NCI-H69 (cell line): Measurements from ENCODE around the gene C20orf141.
"Not testable (repeated sequence)": the region's sequence is repeated elsewhere in the genome, so short reads cannot be mapped to it uniquely, and the experiment has no call there.

Experiments
- DNase-seq: peaks from one replicate; lab custom pipeline; 2025; lab: John Stamatoyannopoulos, UW

C20orf141 gene, protein sequence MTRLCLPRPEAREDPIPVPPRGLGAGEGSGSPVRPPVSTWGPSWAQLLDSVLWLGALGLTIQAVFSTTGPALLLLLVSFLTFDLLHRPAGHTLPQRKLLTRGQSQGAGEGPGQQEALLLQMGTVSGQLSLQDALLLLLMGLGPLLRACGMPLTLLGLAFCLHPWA

DNA sequence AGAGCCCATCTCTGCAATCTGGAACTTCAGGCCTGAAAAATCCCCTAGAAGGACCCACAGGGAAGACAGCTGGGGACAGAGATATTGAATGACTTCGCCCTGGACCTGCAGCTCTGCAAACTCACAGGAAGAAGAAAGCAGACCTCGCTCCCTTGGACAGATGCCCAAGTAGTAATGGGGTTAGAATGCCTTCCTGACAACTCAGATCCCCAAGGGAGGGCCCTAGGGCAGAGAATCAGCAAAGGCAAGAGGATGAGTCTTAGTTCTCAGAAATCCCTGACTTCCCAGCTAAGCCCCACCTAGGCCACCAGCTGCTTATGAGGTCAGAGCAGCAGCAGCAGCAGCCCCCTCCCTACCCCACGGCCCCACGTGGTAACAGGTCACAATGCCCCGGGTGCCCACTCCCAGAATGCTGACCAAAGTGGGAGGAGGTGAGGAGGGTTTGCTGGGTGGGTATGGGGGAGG, at the start of gene C20orf141:
TSS of gene C20orf141 (plus strand) at position 401 of the 465 bp plus-strand sequence. CDS start 198 bp downstream, outside the sequence.
- peak; percentile 92 for DNase-seq

DNA sequence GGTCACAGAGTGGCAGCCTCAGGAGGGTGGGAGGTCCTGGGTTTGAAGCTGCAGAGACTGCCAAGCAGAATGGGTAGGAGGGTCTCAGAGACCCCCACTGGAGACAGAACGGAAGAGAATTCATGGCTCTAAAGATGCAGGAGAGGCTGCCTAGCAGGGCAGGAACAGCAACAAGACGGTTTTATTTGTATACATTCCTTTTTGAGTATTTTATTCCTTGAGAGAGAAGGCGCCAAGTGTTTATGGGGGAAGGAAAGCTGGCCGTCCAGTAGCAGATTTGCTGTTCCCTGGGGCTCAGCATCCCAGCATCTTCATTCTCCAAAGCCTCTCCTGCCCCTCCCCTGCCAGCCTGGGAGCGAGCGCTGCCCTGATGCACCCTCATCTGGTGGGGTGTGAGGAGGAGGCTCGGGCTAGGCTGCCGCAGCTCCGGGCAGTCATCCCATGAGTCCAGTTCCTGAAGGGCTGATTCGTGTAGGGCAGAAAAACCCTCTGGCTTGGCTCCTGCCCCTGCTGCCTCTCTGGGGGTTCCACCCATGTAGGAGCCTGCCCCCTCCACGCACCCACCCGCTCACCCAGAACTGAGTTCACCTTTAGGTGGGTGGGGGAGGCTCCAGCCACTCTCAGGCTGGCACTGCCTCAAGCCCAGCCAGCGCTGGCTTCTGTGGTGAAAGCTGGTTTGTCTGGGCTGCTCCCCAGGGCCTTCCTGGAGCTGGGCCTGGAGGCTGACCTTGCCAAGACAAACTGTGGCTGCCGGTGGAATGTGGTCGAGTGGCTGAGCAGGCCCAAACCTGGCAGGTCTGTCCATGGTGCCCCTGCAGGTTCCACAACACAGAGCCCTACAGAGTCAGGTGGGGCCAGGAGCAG, 46.8 kb upstream of the C20orf141 start:
- no peak for DNase-seq

DNA sequence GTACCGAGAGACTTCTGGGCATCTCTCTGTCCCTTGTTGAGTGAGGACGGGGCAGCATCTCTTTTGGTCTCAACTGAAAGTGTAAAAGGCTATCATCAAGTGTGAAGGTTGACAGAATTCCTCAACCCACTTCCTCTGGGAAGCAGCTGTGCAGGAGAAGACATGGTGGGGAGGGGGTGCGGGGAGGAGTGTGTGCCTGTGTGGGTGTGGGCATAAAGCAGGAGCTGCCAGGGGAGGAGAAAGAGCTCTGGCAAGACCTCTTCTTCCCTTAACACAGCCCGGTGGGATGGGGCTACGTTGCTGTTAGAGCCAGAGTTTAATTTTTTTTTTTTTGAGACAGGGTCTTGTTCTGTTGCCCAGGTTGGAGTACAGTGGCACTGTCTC, 46.2 kb upstream of the C20orf141 start:
- no peak for DNase-seq

DNA sequence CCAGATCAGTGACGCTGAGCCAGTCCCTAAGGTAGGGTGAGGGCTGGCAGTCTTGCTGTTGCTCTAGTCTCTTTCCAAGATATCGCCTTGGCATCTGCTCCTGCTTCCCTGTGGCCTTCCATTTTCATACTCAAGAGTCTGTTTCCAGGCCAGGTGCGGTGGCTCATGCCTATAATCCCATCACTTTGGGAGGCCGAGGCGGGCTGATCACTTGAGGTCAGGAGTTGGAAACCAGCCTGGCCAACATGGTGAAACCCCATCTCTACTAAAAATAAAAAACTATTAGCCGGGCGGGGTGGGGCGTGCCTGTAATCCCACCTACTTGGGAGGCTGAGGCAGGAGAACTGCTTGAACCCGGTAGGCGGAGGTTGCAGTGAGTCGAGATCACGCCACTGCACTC, 44.7 kb upstream of the C20orf141 start:
- DNase-seq: not testable (repeated sequence)

DNA sequence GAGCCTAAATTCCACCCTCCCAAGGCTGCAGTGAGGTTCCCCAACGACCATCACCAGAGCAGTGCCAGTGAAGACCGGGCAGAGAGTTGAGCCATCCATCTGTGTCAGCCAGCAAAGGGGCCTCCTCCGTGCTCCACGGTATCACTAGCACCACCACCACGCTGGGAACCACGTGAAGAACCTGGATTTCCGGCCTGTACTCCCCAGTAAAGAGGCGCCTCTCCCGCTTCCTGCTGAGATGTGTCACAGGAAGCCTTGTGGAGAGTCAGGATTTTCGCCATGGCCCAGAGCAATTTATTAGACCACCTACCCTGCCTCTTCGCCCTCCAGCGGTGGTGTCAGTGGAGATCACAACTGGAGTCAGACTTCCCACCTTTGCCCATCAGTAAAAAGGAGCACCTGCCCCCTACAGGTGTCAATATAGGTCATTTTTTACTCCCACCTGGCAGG, 43.1 kb upstream of the C20orf141 start:
- DNase-seq: peak; percentile 48

DNA sequence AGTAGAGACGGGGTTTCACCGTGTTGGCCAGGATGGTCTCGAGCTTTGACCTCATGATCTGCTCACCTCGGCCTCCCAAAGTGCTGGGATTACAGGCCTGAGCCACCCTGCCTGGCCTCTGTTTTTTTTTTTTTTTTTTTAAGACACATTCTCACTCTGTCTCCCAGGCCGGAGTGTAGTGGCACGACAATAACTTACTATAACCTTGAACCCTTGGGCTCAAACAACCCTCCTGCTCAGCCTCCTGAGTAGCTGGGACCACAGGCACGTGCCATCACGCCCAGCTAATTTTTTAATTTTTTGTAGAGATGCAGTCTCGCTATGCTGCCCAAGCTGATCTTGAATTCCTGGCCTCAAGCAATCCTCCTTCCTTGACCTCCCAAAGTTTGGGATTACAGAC, 41.0 kb upstream of the C20orf141 start:
- DNase-seq: no peak

DNA sequence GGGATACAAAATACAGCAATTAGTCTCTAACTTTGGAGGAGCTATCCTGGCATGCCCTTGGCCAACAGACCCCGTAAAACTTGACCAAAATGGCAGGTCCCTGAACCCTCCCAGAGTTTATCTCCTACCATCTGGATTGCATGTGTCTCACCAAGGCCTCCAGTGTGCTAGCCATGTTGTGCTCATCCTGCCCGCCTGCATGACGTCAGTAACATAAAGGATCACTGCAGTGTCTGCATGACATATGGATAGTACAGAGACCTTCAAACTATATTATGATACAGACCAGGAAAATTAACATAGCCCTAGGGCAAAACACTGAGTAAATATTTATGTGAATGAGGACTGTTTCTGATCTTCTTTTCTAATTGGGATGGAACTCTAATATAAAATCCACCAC, 39.6 kb upstream of the C20orf141 start:
- peak; percentile 26 for DNase-seq

DNA sequence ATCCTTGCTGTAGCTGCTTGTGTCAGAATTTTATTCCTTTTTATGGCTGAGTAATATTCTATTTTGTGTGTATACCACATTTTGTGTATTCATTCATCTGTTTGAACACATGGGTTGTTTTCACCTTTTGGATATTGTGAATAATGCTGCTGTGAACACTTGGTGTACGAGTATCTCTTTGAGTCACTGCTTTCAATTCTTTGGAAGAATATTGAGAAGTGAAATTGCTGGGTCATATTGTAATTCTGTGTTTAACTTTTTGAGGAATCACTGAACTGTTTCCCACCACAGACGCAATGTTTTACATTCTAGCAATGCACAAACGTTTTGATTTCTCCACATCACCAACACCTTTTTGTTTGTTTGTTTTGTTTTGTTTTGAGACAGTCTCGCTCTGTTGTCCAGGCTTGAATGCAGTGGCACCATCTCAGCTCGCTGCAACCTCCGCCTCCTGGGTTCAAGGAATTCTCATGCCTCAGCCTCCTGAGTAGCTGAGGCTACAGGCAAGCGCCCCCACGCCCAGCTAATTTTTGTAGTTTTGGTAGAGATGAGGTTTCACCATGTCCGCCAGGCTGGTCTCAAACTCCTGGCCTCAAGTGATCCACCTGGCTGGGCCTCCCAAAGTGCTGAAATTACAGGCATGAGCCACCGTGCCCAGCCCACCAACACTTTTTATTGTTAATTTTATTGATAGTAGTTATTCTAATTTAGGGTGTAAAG, 36.0 kb upstream of the C20orf141 start:
- DNase-seq: no peak

DNA sequence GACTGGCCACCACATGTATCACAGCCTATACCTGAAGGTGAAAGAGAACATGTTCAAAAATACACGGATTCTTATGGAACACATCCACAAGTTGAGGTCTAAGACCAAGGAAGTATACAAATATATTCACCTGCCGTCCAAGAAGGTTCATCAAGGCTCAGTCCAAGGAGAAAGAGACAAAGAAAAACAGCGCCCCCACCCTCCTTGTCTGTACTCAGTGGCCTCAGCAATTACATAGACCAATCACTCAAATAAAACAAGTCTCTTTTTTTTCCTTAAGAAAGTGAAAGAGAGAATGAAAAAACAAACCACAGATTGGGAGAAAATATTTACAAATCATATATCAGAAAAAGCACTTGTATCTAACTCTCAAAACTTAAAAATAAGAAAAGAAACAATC, 33.8 kb upstream of the C20orf141 start:
- no peak for DNase-seq

DNA sequence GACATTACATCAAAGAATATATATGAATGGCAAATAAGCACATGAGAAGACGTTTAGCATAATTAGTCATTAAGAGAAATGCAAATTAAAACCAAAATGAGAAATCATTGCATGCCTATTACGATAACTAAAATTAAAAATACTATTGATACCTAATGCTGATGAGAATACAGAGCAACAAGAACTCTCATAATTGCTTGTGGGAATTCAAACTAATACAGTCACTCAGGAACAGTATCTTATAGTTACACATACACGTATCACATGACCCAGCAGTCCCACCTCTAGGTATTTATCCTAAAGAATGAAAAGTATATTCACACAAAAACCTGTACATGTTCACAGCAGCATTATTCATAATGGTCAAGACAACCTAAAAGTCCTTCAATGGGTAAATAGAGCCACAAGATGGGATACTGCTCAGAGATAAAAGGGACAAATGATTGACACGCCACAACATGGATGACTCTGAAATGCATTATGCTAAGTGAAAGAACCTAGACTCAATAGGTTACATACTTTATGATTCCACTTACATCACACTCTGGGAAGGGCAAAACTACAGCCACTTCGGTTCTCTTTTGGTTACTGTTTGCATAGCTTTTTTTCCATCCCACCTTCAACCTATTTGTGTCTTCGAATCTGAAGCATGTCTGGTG, 30.8 kb upstream of the C20orf141 start:
- DNase-seq: no peak

DNA sequence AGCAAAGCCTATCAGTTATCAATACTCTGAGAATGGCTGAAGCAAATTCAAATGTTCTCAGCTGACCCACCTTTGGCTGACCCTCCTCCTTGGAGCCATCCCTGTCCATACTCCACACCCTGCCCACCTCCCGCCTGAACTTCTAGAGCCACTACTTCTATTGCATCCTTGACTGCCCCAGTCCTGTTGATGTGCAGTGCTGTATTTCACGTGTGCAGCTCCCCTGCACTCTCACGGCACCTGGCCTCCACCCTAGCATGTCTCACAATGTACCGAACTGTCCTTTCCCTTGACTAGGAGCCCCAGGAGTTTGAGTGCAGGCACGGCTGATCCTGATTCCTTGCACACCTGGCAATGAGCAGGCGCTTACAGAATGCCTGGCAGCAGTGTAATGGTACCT, 21.3 kb upstream of the C20orf141 start:
- no peak for DNase-seq

DNA sequence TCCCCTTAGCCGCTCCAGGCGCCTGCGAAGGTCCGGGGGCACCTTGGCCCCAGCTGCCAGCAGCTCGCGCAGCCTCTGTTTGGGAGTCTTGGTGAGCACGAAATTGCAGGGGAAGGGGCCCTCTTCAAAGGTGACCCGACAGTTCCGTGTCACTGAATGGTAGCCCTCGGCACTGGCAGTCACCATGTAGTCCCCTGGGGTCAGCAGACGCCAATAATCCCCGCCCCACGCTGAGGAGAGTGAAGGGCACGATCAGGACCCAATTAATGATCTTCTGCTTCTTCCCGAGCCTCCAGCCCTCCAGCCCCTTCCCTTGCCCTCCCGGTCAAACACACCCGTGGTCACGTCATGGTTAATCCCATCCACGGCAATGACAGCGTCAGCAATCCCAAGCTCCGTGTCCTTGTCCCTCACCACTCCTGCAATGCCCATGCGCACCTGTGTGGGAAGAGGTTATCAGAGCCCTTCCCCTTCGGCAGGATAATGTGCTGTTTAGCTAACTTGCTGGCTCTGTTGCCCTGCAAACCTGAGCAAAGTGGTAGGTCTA, 20.5 kb upstream of the C20orf141 start:
- no peak for DNase-seq

DNA sequence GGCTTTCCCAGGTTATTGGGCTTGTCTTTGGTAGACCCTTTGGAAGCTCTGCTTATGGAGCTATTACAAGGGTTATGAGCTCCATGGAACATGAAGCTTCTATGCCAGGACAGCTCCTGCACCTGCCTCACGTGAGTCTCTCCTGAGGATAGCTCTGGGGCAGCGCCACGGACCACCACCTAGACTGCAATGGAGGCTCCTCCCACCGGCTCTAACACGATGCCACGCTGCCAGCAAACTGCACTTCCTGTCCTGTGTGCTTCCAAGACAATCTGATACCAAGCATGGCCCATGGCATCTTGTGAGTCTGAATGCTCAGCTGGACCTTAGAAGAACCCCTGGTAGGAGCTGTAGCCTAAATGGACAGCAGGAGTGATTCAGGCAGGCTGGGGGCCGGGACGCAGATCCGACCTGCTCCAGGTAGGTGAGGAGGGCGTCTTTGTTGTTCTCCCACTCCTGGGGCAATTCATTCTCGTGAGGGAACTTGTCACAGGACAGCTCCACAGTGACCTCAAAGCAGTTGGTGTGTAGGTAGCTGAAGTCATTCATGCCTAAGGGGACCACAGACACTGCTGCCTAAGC, 19.8 kb upstream of the C20orf141 start:
- peak; percentile 19 for DNase-seq

DNA sequence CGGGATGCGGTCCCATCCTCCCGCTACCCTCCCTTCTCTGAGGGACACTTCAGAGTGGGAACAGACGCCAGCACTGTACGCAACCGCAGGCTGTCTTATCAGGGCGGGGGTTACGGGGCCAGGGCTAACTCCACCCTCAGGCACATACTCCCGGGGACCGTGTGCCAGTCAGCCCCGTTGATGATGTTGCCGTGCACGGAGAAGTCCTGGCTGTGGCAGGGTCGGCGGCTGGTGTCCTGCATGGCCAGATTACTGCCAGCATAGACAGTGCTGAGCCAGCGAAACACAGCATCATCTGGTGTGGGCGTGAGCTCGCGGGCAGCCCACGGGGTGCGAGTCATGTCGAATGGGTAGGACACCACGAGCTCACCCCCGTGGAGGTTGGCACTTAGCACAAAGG, 19.3 kb upstream of the C20orf141 start:
- no peak for DNase-seq

DNA sequence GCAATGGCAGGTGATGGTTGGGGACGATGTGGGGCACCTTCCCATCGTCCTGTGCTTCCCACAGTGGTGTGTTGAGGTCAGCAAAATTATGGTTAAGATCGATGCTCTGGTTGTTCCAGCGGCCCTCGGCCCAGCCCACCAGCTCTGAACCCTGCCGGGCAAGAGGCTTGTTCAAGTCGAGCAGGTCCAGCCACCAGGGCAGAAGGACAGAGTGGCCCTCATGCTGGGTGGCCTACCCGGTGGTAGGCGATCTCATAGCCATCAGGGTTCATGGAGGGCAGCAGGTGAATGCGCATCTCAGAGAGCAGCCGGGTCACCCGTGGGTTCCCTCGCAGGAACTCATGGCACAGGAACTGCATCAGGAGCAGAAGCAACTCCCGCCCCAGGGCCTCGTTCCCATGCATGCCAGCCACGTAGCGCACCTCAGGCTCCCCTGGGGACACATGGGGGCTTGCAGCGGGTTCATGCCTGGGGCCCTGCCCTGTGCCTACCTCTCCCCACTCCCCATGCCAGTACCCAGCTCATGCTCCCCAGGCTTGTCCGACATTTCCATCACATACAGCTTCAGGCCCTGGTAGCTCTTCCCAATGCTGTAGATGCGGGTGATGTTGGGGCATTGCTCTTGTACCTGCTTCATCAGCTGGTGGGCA, 18.7 kb upstream of the C20orf141 start:
- DNase-seq: no peak

DNA sequence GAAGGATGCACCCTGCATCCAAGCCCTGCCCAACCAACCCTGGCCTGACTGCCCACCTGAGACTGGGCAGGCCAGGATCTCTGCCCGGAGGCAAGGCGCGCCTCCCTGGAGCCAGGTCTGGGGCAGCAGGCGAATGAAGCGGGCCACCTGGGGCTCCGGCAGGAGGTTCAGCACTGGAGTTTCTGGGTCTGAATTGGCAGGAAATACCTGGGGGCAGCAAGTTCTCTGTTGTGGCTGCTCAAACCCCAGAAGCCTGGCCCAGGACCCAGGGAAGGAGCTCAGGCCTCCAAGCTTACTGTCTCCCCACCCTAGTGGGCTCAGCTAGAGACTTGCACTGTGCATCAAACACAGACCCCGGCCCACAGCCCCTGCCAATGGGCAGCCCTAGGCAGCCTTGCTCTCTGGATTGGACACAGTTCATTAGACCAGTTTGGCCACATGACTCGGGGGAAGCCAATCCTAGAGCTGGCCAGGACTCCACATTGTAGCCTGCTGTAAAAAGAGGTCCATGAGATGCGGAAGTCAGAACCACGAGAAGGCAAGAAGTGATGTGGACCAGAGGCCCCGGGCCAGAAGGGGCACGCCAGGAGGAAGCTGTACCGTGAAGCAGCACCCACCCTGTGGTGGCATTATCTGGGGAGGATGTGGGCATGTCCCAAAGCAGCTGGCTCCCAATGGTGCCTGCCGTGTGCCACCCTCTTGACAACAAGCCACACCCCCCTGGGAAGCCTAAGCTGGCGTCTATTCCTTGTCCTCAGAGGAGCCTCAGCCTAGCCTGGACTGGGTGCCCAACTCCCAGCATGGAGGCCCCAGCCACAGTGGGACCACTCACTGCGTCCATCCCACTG, 17.4 kb upstream of the C20orf141 start:
- DNase-seq: no peak

DNA sequence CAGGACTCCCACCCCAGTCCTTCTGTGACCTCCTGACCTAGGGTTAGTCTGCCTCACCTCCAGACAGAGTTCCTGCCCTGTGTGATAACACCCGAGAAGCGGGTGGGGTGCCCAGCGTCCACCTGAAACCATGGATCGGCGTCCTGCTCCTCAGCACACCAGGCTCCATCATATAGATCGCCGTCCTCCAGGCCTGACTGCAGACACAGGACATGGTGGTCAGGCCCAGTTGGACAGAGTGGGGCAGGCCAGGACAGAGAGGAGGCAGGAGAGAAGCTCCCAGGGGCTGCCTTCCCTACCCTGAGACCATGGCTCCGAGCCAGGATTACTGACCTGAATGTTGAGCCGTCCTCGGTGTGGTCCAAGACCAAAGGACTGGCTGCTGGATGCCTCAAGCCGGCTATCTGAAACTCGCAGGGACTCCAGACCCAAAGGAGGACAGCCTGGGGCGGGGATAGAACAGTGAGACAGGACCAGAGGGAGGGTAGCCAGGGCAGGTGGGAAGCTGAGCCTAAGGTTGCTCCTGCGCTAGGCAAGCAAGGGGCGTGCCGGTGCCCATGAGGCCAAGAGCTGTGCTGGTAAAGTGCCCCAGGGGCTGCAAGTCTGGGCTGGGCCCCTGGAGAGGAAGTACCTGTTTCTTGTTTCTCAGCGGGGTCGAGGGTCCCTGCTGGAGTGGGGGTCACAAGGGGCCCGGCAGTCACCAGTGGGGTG, 16.5 kb upstream of the C20orf141 start:
- no peak for DNase-seq

DNA sequence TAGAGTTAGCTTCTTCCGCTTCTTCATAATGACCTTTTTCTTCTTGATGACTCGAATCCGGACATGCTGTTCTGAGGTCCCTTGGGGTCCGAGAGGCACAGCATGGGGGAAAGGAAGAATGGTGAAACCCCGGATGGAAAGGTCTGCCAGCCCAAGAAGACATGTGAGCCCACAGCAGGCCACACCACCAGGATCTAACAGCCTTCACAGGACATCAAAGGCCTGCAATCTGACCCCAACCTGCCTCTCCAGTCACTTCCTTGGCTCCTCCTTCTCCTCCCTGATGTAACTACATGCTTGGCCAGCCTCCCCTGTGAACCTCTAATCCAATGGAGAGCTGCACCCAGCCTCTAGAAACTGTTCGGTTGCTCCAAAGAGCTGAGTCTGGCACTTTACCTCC, 16.0 kb upstream of the C20orf141 start:
- DNase-seq: no peak

DNA sequence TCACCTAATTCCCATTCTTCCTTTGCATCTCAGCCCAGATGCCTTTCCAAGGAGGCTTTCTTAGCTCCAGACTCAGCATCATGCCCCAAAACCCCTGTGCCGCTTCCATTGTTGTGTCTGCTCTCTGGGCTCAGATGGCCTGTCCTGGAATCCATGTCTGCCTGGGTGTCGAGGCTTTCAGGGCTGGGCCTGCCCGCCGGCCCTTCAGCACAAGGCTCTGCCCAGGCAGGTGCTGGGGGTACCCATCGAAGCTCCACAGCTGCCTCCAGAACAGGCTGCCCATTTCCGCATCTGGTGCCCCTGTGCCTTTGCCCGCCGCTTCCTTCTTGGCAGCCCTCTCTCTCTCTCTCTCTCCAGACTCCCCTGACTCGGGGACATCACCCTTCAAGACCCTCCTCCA, 15.5 kb upstream of the C20orf141 start:
- DNase-seq: no peak
